Measurements from ENCODE around the gene ARHGAP1. TPM values are rescaled to one million over a fixed set of nuclear protein-coding genes. Genes with fewer than 3 reads are reported as not detected.

ARHGAP1 gene
- polyA plus RNA-seq, 1 donor from 2014 or later, result 9.3 TPM

GRCh38 chr11:46637546-46637945, 62.9 kb downstream of the ARHGAP1 start:
- Histone ChIP-seq H3K36me3 (ENCODE audit: insufficient read depth, low read length) (no peaks in the 10 kb centered on the region), H3K9me2 (ENCODE audit: insufficient read depth, low read length) (no peaks in the 10 kb centered on the region), H3K9ac (ENCODE audit: low read length) (no peak overlapping the region), H3K79me2 (replicated peaks; ENCODE audit: insufficient read depth, low read length) (no peaks in the 10 kb centered on the region), H3K4me3 (ENCODE audit: low read length) (no peak overlapping the region), H2AFZ (ENCODE audit: low read depth, low read length) (no peak overlapping the region), H3F3A (ENCODE audit: insufficient read depth, low read length, poor library complexity, severe bottlenecking) (no peaks in the 10 kb centered on the region), H3K27ac (ENCODE audit: low read length) (no peak overlapping the region), H3K9me3 (ENCODE audit: low read length) (no peaks in the 10 kb centered on the region), H4K20me1 (ENCODE audit: insufficient read depth) (no peaks in the 10 kb centered on the region), H3K27me3 (ENCODE audit: insufficient read depth, low read depth, low read length) (no peaks in the 10 kb centered on the region), H3K4me2 (ENCODE audit: low read length) (no peak overlapping the region)
- TF ChIP-seq, protein P1, sequence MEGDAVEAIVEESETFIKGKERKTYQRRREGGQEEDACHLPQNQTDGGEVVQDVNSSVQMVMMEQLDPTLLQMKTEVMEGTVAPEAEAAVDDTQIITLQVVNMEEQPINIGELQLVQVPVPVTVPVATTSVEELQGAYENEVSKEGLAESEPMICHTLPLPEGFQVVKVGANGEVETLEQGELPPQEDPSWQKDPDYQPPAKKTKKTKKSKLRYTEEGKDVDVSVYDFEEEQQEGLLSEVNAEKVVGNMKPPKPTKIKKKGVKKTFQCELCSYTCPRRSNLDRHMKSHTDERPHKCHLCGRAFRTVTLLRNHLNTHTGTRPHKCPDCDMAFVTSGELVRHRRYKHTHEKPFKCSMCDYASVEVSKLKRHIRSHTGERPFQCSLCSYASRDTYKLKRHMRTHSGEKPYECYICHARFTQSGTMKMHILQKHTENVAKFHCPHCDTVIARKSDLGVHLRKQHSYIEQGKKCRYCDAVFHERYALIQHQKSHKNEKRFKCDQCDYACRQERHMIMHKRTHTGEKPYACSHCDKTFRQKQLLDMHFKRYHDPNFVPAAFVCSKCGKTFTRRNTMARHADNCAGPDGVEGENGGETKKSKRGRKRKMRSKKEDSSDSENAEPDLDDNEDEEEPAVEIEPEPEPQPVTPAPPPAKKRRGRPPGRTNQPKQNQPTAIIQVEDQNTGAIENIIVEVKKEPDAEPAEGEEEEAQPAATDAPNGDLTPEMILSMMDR (IDR thresholded peaks at IDR 0.05; ENCODE audit: poor library complexity, severe bottlenecking), result no peak
- TF ChIP-seq POLR2AphosphoS5 (IDR thresholded peaks at IDR 0.05), result no peak
- no peak for TF ChIP-seq EP300 (conservative IDR thresholded peaks at IDR 0.05; ENCODE audit: poor library complexity, severe bottlenecking)
- TF ChIP-seq RAD21 (conservative IDR thresholded peaks at IDR 0.05), result no peak
- no peak for TF ChIP-seq EZH2 (IDR thresholded peaks at IDR 0.05; ENCODE audit: borderline replicate concordance, insufficient read depth, low read length, poor library complexity, severe bottlenecking)
- no peak for TF ChIP-seq MXI1 (conservative IDR thresholded peaks at IDR 0.05; ENCODE audit: poor library complexity, severe bottlenecking)
- no peak for TF ChIP-seq TAF1 (IDR thresholded peaks at IDR 0.05; ENCODE audit: low read depth)
- TF ChIP-seq, protein P2, sequence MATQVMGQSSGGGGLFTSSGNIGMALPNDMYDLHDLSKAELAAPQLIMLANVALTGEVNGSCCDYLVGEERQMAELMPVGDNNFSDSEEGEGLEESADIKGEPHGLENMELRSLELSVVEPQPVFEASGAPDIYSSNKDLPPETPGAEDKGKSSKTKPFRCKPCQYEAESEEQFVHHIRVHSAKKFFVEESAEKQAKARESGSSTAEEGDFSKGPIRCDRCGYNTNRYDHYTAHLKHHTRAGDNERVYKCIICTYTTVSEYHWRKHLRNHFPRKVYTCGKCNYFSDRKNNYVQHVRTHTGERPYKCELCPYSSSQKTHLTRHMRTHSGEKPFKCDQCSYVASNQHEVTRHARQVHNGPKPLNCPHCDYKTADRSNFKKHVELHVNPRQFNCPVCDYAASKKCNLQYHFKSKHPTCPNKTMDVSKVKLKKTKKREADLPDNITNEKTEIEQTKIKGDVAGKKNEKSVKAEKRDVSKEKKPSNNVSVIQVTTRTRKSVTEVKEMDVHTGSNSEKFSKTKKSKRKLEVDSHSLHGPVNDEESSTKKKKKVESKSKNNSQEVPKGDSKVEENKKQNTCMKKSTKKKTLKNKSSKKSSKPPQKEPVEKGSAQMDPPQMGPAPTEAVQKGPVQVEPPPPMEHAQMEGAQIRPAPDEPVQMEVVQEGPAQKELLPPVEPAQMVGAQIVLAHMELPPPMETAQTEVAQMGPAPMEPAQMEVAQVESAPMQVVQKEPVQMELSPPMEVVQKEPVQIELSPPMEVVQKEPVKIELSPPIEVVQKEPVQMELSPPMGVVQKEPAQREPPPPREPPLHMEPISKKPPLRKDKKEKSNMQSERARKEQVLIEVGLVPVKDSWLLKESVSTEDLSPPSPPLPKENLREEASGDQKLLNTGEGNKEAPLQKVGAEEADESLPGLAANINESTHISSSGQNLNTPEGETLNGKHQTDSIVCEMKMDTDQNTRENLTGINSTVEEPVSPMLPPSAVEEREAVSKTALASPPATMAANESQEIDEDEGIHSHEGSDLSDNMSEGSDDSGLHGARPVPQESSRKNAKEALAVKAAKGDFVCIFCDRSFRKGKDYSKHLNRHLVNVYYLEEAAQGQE (IDR thresholded peaks at IDR 0.05; ENCODE audit: borderline replicate concordance), result no peak
- no peak for TF ChIP-seq SMC3 (conservative IDR thresholded peaks at IDR 0.05; ENCODE audit: poor library complexity)

- Histone ChIP-seq H3K4me3 (ENCODE audit: low read length) (no peak overlapping the region), H3K27me3 (ENCODE audit: insufficient read depth, low read depth, low read length) (no peaks in the 10 kb centered on the region), H3K36me3 (ENCODE audit: insufficient read depth, low read length) (no peaks in the 10 kb centered on the region), H3K27ac (ENCODE audit: low read length) (no peak overlapping the region), H3K79me2 (replicated peaks; ENCODE audit: insufficient read depth, low read length) (no peaks in the 10 kb centered on the region), H3K9me2 (ENCODE audit: insufficient read depth, low read length) (no peaks in the 10 kb centered on the region), H3F3A (ENCODE audit: insufficient read depth, low read length, poor library complexity, severe bottlenecking) (no peaks in the 10 kb centered on the region), H3K9me3 (ENCODE audit: low read length) (no peaks in the 10 kb centered on the region), H3K9ac (ENCODE audit: low read length) (no peak overlapping the region), H2AFZ (ENCODE audit: low read depth, low read length) (no peak overlapping the region), H4K20me1 (ENCODE audit: insufficient read depth) (no peaks in the 10 kb centered on the region), H3K4me2 (ENCODE audit: low read length) (no peak overlapping the region)
- TF ChIP-seq SMC3 (conservative IDR thresholded peaks at IDR 0.05; ENCODE audit: poor library complexity), result no peak
- TF ChIP-seq, protein P1 (IDR thresholded peaks at IDR 0.05; ENCODE audit: poor library complexity, severe bottlenecking), result no peak
- no peak for TF ChIP-seq RAD21 (conservative IDR thresholded peaks at IDR 0.05)
- no peak for TF ChIP-seq POLR2AphosphoS5 (IDR thresholded peaks at IDR 0.05)
- TF ChIP-seq EP300 (conservative IDR thresholded peaks at IDR 0.05; ENCODE audit: poor library complexity, severe bottlenecking), result no peak
- no peak for TF ChIP-seq TAF1 (IDR thresholded peaks at IDR 0.05; ENCODE audit: low read depth)
- TF ChIP-seq MXI1 (conservative IDR thresholded peaks at IDR 0.05; ENCODE audit: poor library complexity, severe bottlenecking), result no peak
- TF ChIP-seq, protein P2 (IDR thresholded peaks at IDR 0.05; ENCODE audit: borderline replicate concordance), result no peak
Observed at GRCh38 chr11:46635557-46636139, 64.8 kb downstream of the ARHGAP1 start.

Measured in neural cell (in vitro differentiated cells).